SU-DHL-6 (cell line): ENCODE data around the gene C3orf22.

Experiments
- H2AFZ ChIP-seq: fragments of 200-600 bp; sonication (generic); 2 replicates; pipeline ENCODE4 v1.6.1; 2014; ENCODE audit warnings: low read depth, mild to moderate bottlenecking, moderate library complexity, mixed read lengths, antibody characterized with exemption, low read length; ENCODE audit not compliant: severe bottlenecking
- H3F3A ChIP-seq: fragments of 200-600 bp; shearing (Covaris generic); 2 replicates; pipeline ENCODE4 v1.6.0; 2016; ENCODE audit warnings: antibody characterized with exemption, mild to moderate bottlenecking; ENCODE audit not compliant: insufficient read depth
- H3K27ac ChIP-seq: fragments of 200-600 bp; sonication (generic); 2 replicates; pipeline ENCODE4 v1.5.1; 2016; ENCODE audit warnings: low read depth, mild to moderate bottlenecking, low read length, moderate library complexity, mixed read lengths
- H3K27me3 ChIP-seq: fragments of 200-600 bp; sonication (generic), shearing (Covaris generic); 2 replicates; pipeline ENCODE4 v1.6.0; 2014; ENCODE audit warnings: mild to moderate bottlenecking, low read length
- H3K36me3 ChIP-seq: fragments of 200-600 bp; sonication (generic); 2 replicates; pipeline ENCODE4 v1.6.1; 2014; ENCODE audit warnings: mild to moderate bottlenecking, low read length, mixed read lengths
- H3K4me2 ChIP-seq: fragments of 300-600, 200-600 bp; shearing (Covaris generic), sonication (generic); 2 replicates; pipeline ENCODE4 v1.6.0; 2014; ENCODE audit warnings: low read length, low read depth, mild to moderate bottlenecking; ENCODE audit not compliant: poor library complexity, severe bottlenecking
- H3K4me3 ChIP-seq: fragments of 200-600 bp; sonication (generic); 2 replicates; pipeline ENCODE4 v1.5.1; 2014; ENCODE audit warnings: antibody characterized with exemption, low read length, mild to moderate bottlenecking, mixed read lengths; ENCODE audit not compliant: insufficient read depth, poor library complexity, severe bottlenecking
- H3K79me2 ChIP-seq: fragments of 200-600 bp; sonication (generic); 2 replicates; pipeline ENCODE4 v1.6.1; 2014; ENCODE audit warnings: mild to moderate bottlenecking, low read length, moderate library complexity; ENCODE audit not compliant: insufficient read depth
- H3K9ac ChIP-seq: fragments of 200-600 bp; sonication (generic); 2 replicates; pipeline ENCODE4 v1.7.0; 2014; ENCODE audit warnings: mild to moderate bottlenecking, low read length
- H3K9me2 ChIP-seq: fragments of 200-600 bp; sonication (generic); replicated peaks from 2 replicates; pipeline ENCODE4 v1.6.1; 2014; ENCODE audit warnings: low read length; ENCODE audit not compliant: insufficient read depth
- H3K9me3 ChIP-seq: fragments of 200-600 bp; sonication (generic); 2 replicates; pipeline ENCODE4 v1.6.1; 2014; ENCODE audit warnings: low read length, mixed read lengths; ENCODE audit not compliant: insufficient read depth
- H4K20me1 ChIP-seq: fragments of 200-600 bp; sonication (generic); 2 replicates; pipeline ENCODE4 v1.6.1; 2014; ENCODE audit warnings: low read depth, mild to moderate bottlenecking, antibody characterized with exemption, low read length, moderate library complexity, mixed read lengths
- CTCF ChIP-seq: fragments of 200-600 bp; sonication (generic); IDR thresholded peaks from one replicate; pipeline ENCODE4 v1.5.1; 2017; ENCODE audit warnings: antibody characterized with exemption, mild to moderate bottlenecking, low read length, moderate library complexity; ENCODE audit not compliant: insufficient read depth, poor library complexity, severe bottlenecking
- EZH2phosphoT487 ChIP-seq: fragments of 200-600 bp; sonication (generic), shearing (Covaris generic); conservative IDR thresholded peaks from 2 replicates; pipeline ENCODE4 v1.6.1; 2018; ENCODE audit warnings: mild to moderate bottlenecking, antibody characterized with exemption, low read length, moderate library complexity, mixed read lengths

The C3orf22 gene

GRCh38 chr3:126557761-126558160 lies 971 bp downstream of the C3orf22 start:
- no peaks in the 10 kb centered on the region for H3K9me2 ChIP-seq
- no peaks in the 10 kb centered on the region for H3K9me3 ChIP-seq
- H3K27me3 ChIP-seq, result no peaks in the 10 kb centered on the region
- H3K4me2 ChIP-seq, result no peak overlapping the region
- no peaks in the 10 kb centered on the region for H3K79me2 ChIP-seq
- no peaks in the 10 kb centered on the region for H3F3A ChIP-seq
- no peak overlapping the region for H3K27ac ChIP-seq
- H3K4me3 ChIP-seq, result no peak overlapping the region
- TF ChIP-seq CTCF (no peak), EZH2phosphoT487 (no peak)
- H2AFZ ChIP-seq, result no peak overlapping the region
- H4K20me1 ChIP-seq, result no peaks in the 10 kb centered on the region
- no peaks in the 10 kb centered on the region for H3K36me3 ChIP-seq
- no peak overlapping the region for H3K9ac ChIP-seq

DNA sequence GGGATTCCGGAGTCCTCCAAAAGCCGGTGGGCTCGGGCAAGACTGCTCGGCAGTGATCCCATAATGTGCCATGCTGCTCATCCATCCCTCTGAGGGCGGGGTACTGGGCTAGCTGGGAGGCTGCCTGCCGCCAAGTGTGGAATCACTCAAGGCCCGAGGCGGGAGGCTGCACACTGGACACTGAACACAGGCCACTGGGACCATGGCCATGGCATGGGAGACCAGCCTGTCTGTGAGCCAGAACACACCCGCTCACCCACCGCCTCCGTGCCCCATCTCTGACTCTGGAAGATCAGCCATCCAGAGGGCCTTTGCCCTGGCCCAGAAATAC lies 1.4 kb downstream of the C3orf22 start:
- no peak for TF ChIP-seq EZH2phosphoT487
- no peak for TF ChIP-seq CTCF
- no peaks in the 10 kb centered on the region for H3K36me3 ChIP-seq
- no peak overlapping the region for H3K4me2 ChIP-seq
- H3K27me3 ChIP-seq, result no peaks in the 10 kb centered on the region
- H3K9me3 ChIP-seq, result no peaks in the 10 kb centered on the region
- no peak overlapping the region for H2AFZ ChIP-seq
- no peaks in the 10 kb centered on the region for H4K20me1 ChIP-seq
- H3K4me3 ChIP-seq, result no peak overlapping the region
- H3K79me2 ChIP-seq, result no peaks in the 10 kb centered on the region
- H3F3A ChIP-seq, result no peaks in the 10 kb centered on the region
- no peaks in the 10 kb centered on the region for H3K9me2 ChIP-seq
- no peak overlapping the region for H3K9ac ChIP-seq
- no peak overlapping the region for H3K27ac ChIP-seq

GRCh38 chr3:126556637-126557414 lies 1.9 kb downstream of the C3orf22 start:
- H3K9me3 ChIP-seq, result no peaks in the 10 kb centered on the region
- no peak overlapping the region for H3K27ac ChIP-seq
- no peak overlapping the region for H3K4me3 ChIP-seq
- no peak overlapping the region for H2AFZ ChIP-seq
- H3K36me3 ChIP-seq, result no peaks in the 10 kb centered on the region
- H3K9me2 ChIP-seq, result no peaks in the 10 kb centered on the region
- TF ChIP-seq EZH2phosphoT487 (no peak), CTCF (no peak)
- H4K20me1 ChIP-seq, result no peaks in the 10 kb centered on the region
- H3K27me3 ChIP-seq, result no peaks in the 10 kb centered on the region
- H3F3A ChIP-seq, result no peaks in the 10 kb centered on the region
- H3K79me2 ChIP-seq, result no peaks in the 10 kb centered on the region
- no peak overlapping the region for H3K9ac ChIP-seq
- no peak overlapping the region for H3K4me2 ChIP-seq
